HG02623 (cell line): ENCODE results near the gene SDC4.
"Not testable (repeated sequence)": the region's sequence is repeated elsewhere in the genome, so short reads cannot be mapped to it uniquely, and the experiment has no call there.

Source experiments
- ATAC-seq: cut with Tn5 transposase; IDR thresholded peaks from one replicate; pipeline ENCODE4 v1.9.1; 2021; ENCODE audit warnings: moderate library complexity; ENCODE audit not compliant: unreplicated experiment

SDC4 gene

DNA sequence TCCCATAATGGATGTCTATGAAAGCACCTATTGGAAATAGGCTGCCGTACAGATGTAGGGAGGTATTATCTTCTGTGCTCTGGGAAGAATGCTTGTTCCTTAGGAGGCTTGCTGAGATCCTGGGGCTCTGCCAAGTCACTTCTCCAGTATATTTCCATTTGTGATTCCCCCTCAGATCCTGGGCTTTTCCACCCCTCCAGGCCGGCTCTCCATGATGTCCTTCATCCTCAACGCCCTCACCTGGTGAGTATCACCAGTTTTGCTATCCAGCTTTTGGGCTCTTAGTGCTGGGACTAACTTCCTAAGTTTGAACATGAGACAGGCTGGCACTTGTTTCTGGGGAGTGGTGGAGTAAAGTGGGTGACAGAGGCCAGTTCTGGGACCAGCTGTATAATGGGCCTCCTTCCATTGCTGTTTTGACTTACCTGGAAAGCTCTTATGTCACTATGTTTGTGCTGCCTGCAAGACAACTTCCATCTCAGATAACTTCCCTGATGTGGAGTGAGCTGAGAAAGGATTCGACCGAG, 17.3 kb upstream of the SDC4 start:
- ATAC-seq: no peak

DNA sequence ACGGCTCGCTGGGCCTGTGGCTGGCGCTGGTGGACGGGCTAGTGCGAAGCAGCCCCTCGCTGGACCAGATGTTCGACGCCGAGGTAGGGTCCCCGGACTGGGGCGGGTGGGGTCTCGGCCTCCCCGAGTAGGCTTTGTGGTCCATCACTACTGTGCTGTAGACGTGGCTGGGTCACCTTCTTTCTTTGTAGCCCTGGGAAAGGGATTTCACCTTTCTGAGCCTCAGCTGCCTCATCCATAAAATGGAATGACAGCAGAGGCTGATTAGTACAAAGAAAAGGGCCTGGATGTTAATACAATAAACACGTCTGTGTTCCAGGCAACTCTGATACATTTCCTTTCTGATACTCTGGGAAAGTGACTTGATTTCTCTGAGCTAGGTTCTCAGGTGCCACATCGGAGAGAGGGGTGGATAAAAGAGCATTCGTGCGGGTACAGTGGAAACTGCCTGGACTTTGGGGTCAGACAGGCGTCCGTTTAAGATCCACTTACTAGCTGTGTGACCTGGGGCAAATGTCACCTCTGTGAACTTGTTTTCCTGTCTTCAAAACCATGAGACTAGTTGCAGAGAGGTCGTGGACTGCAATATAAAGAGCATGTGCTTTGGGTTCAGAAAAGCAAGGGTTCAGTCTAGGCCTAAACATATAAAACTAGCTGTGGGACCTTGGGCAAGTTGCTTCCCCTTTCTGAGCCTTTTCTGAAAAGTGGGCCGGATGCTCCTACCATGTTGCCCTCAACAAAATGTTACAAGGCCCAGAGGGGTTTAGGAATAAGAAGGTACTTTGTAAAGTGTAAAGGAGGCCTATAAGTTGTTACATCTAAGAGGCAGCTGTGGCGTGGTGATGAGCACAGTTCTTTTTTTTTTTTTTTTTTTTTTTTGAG, 15.6 kb upstream of the SDC4 start:
- ATAC-seq: no peak

DNA sequence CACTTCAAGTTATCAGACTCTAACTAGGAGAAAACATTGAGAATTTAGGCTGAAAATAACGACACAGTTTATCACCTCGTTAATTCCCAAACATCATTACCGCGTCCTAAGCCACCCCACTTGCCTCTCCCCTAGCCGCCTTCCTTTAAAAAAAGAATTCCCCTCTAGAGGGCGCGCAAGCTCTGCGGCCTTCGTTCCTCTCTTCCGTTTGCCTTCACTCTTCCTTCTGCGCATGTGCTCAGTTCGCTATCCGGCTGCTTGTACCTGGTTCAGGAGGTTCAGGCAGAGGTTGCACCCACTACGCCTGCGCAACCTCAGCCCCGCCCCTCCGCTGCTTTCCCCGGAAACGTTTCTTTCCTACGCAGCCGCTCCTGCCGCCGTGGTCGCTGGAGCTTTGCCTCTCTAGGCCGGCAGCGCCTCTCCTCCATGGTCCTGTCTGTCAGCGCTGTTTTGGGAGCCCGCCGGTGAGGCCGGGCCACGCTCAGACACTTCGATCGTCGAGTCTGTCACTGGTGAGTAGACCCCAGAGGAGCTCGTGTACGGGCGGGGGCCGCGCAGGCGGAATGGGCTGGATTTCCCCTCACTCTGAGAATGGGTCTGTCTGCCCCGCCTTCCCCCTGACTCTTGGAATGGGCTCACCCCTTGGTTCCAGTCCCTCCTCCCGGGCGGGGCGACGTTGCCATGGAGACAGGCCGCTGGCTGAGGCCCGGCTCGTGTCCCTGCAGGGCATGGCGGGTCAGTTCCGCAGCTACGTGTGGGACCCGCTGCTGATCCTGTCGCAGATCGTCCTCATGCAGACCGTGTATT, 14.8 kb upstream of the SDC4 start, which contains the start of gene SYS1:
SYS1 (plus strand) TSS at position 353 of the 807 bp plus-strand sequence; CDS start at position 729, 376 bp downstream.
- ATAC-seq: peak; percentile 87

DNA sequence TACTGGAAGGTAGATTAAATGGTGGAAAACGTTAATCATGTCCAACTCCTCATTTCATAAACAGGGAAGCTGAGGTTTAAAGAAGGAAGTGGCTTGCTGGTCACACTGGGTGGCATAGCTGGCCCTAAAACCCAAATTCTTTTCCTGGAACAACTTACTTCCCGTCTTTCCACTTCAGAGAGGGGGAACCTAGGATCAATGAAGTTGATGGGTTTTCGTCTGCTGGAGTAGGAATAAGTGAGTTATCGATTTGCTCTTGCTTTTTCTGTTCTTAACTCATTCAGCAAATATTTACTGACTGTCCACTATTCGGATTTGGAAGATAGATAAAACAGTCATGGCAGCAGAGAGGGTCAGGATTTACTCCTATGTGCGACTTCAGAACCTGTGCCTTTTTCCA, 13.6 kb upstream of the SDC4 start:
- ATAC-seq: no peak

DNA sequence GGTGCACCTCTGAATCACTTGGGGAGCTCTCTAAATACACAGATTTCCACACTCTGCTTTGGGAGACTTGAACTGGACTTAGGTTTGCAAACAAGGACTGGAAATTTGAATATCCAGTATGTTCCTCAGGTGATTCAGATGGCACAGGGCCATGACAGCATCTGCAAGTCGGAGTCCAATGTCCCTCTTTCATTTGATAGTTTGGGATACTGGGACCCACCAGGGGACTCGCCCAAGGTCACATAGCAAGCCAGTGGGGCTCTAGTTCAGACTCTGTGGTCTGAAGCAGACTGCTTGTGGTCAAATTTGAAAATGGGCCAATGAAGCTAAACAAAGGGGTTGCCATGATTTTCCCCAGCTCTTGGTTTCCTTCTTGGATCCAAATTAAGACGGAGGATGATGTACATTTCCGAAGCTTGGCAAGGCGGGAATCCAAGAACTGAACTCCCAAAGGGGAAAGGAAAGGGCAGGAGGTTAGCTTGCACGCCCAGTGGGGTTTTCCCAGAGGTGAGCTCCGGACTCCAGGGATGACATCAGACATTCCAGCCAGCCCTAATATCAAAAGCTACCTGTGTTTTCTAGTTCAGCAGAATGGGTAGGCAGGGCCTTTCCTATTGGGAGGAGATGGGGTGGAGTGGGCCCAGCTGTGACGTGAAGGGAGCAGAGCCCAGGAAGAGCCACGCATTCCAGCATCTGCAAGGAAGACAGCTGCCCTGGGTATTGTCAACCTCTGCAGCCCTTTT, 11.4 kb upstream of the SDC4 start:
- no peak for ATAC-seq

DNA sequence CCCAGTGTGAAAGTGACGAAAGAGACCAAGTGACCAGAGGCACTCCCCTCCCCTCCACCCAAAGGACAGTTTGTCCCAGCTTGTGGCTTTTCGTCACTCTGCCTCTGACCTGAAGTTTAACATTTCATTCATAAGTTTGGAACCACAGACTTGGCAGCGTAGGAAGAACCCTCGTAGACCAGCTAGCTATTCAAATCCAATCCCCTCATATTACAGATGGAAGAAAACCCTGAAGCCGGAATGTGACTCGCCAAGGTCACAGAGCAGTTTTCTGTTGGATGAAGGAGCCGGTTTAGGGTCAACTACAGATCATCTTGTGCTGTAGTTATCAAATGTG, 10.8 kb upstream of the SDC4 start:
- ATAC-seq: no peak

DNA sequence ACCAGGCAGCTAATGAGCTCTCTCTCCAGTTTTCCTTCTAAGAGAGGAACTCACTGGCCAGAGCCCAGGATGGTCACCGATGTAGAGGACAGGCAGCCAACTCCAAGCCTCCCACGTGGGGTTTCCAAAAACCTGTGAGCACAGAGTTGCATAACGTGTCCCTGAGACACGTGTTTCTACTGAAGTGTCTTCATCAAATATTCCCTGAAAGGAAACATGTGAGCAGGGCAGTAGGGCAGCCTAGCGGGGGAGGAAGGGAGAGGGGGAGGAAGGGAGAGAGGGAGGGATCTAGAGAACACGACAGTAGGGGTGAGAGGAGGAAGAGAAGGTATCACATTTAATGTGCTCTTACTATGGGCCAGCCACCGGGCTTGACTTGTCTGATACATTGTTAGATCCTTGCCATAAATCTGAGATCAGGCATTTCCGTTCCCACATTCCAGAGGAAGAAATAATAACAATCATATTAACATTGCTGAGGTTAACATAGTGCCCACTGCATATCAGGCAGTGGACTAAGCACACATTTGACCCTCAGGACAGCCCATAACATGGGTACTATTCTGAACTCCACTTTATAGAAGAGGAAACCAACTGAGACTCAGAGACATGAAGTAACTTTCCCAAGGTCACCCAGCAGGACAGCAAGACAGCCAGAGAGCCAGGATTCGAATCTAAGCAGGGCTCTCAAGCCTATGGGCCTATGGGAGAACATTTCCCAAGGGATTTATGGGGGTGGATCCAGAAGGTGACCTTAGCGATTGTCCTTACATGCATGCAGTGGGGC, 10.3 kb upstream of the SDC4 start:
- ATAC-seq: no peak

DNA sequence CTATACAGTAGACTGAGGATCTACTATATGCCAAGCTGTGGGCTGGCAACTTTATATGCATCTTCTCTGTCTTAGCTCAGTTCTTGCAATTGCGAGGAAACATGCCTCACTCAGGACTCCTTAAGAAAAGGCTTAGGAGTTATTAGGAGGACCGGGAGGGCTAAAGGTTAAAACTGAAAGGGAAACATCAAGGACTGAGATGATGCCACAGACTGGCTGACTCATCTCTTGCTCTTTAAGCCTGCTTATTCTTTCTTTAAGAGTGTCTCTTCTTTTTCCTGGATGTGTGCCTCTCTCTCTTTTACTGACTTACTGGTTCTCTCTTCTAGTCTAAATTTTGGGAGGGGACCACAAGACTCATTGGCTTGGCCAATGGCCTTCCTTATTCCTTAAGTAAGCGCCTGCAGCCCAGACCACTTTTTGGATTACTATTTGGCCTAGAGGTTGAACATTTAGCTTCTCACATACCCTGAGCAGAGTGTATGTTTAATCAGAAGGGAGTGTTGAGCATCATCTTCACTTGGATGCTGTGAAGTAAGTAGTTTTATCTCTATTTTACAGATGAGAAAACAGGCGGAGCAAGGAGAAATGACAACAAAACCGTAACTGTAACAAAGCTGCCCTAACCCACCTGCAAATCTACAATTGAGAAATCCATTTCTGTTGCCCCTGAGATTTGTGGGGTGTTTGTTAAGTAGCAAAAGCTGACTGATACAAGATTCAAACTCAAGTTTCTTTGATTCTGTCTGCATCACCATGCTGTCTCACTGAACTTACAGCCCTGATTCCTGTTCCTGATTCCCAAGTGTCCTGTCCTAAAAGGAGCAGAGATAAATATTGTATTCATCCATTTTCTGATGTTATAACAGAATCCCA, 7.2 kb upstream of the SDC4 start:
- ATAC-seq: no peak

DNA sequence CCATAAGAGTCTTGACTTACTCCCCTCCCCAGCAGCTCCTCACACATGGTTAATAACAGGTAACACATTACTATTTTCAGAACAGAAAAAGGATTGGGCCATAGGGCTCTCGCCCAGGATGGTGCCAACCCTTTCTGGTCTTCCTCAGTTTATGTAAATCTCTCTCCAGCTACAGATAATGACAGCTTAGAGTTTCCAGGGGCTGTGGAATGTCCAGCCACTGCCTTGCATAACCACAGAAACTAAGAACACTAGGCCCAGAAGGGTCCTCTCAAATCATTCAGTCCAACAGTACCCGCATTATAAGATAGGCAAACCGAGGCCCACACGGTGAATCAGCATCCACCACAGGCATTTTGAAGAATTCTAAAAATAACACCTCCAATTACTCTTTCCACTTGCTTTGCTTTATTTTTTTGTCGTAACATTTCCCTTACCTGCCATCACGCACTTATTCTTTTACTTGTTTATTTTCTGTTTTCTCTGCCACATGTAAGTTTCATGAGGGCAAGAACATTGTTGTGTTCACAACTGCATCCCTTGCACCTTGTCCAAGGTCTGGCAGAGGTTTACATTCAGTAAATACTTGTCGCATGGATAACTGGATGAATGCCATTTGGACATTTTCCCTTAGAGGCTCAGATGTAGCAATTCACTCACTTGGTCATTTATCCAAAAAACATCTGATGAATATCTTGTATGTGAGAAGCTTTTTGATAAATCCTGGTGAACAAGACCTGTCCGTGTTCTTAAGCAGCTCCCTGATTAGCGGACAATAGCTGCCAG, 6.4 kb upstream of the SDC4 start:
- no peak for ATAC-seq

DNA sequence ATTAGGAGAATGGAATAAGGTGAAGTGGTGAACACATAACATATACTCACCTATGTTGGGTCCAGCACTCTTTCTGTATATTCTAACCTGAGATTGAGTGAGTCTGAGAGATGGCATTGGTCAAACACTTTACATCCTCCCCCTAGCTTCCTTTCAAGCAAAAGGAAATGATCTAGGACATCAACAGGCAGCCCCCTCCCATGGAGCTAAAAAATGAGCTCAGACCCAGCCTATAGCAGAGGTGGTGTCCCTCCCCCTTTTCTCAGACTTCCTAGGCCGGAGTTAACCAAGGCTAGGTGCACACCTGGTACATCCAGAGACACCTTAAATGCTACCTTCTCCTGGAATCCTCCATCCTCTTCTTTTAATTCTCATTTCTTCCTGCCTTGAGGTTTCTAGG, 5.5 kb upstream of the SDC4 start:
- ATAC-seq: no peak

DNA sequence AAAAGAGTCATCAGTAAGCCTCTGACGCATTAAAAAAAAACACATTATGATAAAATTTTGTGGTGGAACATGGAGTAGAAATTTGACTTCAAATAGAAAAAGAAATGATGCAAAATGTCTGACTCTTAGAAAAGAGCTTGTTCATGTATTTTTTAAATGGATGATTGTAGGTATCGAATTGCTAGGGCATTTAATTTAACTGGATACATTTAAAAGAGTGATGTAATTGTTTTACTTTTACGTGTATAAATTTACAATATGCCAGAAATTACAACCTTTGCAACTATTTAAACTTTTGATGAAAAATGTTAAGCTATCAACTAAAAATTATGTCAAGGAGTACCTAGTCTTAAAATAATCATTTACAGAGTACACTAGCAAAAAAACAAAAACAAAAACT, 4.5 kb upstream of the SDC4 start:
- ATAC-seq: no peak

DNA sequence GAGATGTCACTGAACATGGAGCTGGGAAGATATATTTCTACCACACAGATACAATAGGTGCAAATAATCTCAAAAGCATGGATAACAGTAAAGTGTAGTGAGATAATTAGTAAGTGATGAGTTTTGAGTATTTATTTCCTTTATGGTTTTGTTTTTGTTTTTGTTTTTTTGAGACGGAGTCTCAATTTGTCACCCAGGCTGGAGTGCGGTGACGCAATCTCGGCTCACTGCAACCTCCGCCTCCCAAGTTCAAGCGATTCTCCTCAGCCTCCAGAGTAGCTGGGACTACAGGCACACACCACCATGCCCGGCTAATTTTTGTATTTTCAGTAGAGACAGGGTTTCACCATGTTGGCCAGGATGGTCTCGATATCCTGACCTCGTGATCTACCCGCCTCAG, 2.6 kb upstream of the SDC4 start:
- ATAC-seq: not testable (repeated sequence)

DNA sequence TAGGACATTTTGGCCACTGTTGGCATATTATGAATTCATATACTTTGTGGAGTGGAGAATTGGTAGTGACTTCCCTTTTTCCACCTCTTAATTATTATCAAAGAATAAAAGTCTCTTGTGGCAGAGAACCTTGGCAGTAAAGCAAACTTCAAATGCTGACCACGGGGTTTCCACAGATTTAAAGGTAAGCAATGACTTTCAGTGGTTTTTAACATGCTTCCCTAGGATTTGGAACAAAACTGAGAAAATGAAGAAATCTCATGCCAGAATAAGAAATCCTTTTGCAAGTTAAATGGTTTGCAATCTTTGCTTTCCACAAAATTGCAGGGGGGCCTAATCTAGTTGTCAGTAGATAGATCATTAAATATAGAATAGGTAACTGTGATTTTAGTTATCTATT, 2.0 kb upstream of the SDC4 start:
- no peak for ATAC-seq

DNA sequence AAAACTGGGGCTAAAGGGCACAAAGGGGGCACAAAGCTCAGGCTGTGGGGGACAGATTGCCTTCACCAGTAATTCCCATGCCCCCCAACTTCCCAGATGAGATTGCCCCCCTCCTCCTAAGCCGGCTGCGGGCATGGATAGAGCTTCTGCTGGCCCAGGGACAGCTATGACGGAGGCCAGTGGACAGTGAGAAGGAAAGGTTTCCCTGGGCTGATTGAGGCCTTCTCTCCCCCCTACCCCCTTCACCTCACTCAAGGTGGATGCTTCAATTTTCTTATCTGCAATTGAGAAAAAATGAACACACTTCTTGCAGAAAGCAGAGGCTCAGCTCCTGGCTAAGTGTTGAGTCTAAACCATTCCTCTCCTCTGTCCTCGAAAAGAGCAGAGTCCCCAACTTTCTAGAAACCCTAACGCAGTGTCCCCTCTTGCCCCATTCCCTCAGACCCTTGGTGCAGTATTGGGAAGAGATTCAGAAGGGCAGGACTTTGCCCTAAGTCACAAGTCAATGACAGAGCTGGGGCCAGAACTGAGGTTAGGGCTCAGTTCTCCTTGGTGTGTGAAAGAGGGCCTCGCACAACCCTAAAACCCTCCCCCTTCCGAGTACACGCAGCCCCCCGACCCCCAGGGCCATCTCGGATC, 808 bp downstream of the SDC4 start:
- no peak for ATAC-seq

DNA sequence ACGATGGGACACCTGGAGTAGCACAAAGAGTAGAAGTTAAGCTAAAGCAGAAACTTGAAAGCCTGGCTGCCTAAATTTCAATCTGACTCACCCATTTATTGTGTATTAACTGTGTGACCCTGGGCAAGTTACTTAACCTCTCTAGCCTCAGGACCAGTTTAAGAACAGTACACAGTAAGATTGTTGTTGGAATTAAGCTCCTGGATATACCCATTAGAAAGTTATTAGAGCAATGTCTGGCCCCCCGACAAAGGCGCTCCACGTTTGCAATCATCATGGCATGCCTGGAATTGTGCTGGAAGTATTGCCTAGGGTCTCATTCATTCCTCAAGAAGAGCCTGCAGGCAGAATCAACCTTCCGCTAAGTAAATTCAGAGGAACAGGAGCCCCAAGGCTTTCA, 1.4 kb downstream of the SDC4 start:
- no peak for ATAC-seq

DNA sequence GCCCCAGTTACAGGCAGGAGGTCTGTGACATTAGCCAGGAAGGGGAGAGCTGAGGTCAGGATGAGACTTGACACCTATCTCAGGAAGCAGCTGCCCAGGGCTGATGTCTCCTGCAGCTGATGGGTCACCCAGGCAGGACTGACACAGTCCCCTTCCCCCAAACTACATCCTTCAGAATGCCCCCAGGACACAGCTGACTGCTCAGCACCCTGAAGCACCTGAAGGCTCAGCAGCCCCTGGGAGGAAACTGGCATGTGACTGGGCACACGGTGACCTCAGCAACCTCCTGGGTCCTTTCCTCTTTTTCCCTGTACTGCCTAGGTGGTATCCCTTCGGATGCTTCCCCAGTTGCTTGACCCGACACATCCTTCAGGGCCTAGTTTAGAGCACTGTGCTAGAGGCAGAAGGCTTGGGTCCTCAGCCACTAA, 1.9 kb downstream of the SDC4 start:
- no peak for ATAC-seq

DNA sequence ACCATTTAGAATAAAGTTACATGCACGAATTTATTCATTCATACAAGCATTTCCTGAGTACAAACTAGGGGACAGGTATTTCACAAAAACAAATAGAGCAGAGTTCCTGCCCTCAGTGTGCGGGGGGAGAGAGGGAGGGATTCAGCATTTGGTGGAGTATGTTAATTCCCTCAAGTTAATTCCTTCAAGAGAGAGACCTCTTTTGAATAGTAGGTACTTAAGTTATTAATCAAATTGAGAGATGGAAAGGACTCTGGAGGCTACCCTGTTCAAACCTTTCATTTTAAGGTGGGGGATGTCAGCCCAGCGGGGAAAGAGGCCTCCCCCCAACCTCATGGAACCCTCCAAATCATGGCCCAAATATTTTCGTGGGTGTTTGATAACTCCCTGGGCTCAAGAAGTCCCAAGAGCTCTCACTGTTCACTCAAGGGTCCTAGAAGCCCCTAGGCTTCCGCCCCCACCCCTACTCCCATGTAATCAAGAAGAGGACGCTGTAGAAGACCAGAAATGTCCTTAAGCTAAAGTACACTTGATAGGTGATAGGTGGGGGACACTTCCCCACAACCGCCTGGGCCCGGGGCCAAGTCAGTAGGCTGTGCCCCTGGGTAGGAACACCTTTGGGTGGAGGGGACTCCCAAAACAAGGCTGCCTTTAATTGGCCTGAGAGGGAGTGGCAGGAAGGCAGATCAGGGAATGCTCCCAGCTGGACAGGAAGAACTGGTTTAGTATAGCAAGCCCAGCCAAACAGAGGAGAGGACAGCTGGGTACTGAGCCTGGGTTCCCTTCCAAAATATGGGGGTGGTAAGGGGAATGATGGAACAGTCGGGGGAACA, 2.9 kb downstream of the SDC4 start:
- no peak for ATAC-seq
